K562 (cell line): Measurements from ENCODE around the gene SMG6. TPM values are rescaled to one million over a fixed set of nuclear protein-coding genes. Genes with fewer than 3 reads are reported as not detected.

Experiments used
- ATAC-seq: fragments of 200-7000 bp; cut with Tn5 transposase; 3 replicates; pipeline ENCODE4 v1.9.1; 2020; ENCODE audit warnings: moderate library complexity
- BruUV-seq: library from RNA; stranded (reverse); fragments of 400-500 nt; replicated peaks from 2 replicates; lab custom pipeline; 2021; lab: Mats Ljungman, UMichigan
- CTCF ChIA-PET: fragments of 300-600 bp; formaldehyde crosslinking; extraction: SDS; loops from one replicate; lab custom pipeline; 2021; ENCODE audit warnings: low intra/inter-chr PET ratio; lab: Yijun Ruan, JAX
- POLR2A ChIA-PET: fragments of 300-600, 350-650 bp; sonication (Branson Sonifier 250); formaldehyde crosslinking; extraction: SDS; loops from one replicate; lab custom pipeline; 2021; ENCODE audit warnings: antibody characterized with exemption, inconsistent platforms; lab: Yijun Ruan, JAX
- DNase-seq, 4 experiments: peaks; one replicate each; pipeline versions ENCODE4 v3.0.0 to v3.0.0-alpha.2; 2011 to 2018; ENCODE audit warnings: low spot score in 3 of 4, mixed read lengths in 3 of 4; ENCODE audit errors: extremely low read depth in 1 of 4
- FAIRE-seq: peaks from 2 replicates; lab custom pipeline; 2011; peaks lifted over from hg19 to GRCh38; lab: Jason Lieb, UNC
- H2AFZ ChIP-seq: 2 replicates; pipeline ENCODE4 v1.6.0; 2011; ENCODE audit warnings: low read depth, low read length, control low read depth, inconsistent platforms
- H3K27ac ChIP-seq: fragments of 200-600 bp; 3 replicates; pipeline ENCODE4 v1.8.0; 2011; ENCODE audit warnings: low read depth, mild to moderate bottlenecking, control low read depth, inconsistent platforms, low read length, moderate library complexity, mixed read lengths; ENCODE audit errors: extremely low read depth
- H3K27me3 ChIP-seq, 2 experiments: fragments of 300-600 bp in 1 of 2; 2 replicates in 1 of 2; 3 replicates in 1 of 2; pipeline versions ENCODE4 v1.6.0 to v1.8.0; 2011; ENCODE audit warnings: inconsistent platforms in 2 of 2, low read length in 2 of 2, mild to moderate bottlenecking in 1 of 2, mixed read lengths in 1 of 2, moderate library complexity in 1 of 2; ENCODE audit not compliant: control insufficient read depth in 2 of 2, insufficient read depth in 2 of 2
- H3K36me3 ChIP-seq: fragments of 300-600 bp; 3 replicates; pipeline ENCODE4 v1.8.0; 2011; ENCODE audit warnings: mild to moderate bottlenecking, low read length, inconsistent platforms; ENCODE audit not compliant: control insufficient read depth, insufficient read depth
- H3K4me1 ChIP-seq, 2 experiments: fragments of 200-600 bp in 1 of 2; replicated peaks in 1 of 2; 2 replicates in 1 of 2; 3 replicates in 1 of 2; pipeline versions ENCODE4 v1.5.1 to v1.8.0; 2011; ENCODE audit warnings: inconsistent platforms in 2 of 2, low read length in 2 of 2, mild to moderate bottlenecking in 1 of 2, mixed read lengths in 1 of 2, moderate library complexity in 1 of 2; ENCODE audit not compliant: control insufficient read depth in 2 of 2, insufficient read depth in 2 of 2
- H3K4me2 ChIP-seq: 2 replicates; pipeline ENCODE4 v1.6.1; 2011; ENCODE audit warnings: low read length, control low read depth, inconsistent platforms, mixed read lengths; ENCODE audit not compliant: insufficient read depth
- H3K4me3 ChIP-seq: fragments of 200-600 bp; sonication (generic), shearing (Covaris generic); 2 replicates; pipeline ENCODE4 v1.5.1; 2016; ENCODE audit warnings: control low read depth, inconsistent platforms
- H3K79me2 ChIP-seq: fragments of 200-600 bp; 3 replicates; pipeline ENCODE4 v1.8.0; 2011; ENCODE audit warnings: low read length, inconsistent platforms; ENCODE audit not compliant: control insufficient read depth, insufficient read depth
- H3K9ac ChIP-seq, 2 experiments: 2 replicates each; pipeline versions ENCODE4 v1.6.0 to v1.6.1; 2011; ENCODE audit warnings: low read depth in 2 of 2, low read length in 2 of 2, control low read depth in 1 of 2, inconsistent platforms in 1 of 2, mild to moderate bottlenecking in 1 of 2, mixed read lengths in 1 of 2; ENCODE audit not compliant: insufficient read depth in 1 of 2
- H3K9me1 ChIP-seq: one replicate; pipeline ENCODE4 v1.6.0; 2011; ENCODE audit warnings: inconsistent platforms, mild to moderate bottlenecking, low read length, moderate library complexity; ENCODE audit not compliant: control insufficient read depth, insufficient read depth
- H3K9me3 ChIP-seq: replicated peaks from 2 replicates; pipeline ENCODE4 v1.5.1; 2011; ENCODE audit warnings: low read depth, low read length, inconsistent platforms; ENCODE audit not compliant: control insufficient read depth, insufficient read depth
- H4K20me1 ChIP-seq: replicated peaks from 2 replicates; pipeline ENCODE4 v1.6.1; 2011; ENCODE audit warnings: low read length, inconsistent platforms, mixed read lengths; ENCODE audit not compliant: control insufficient read depth, insufficient read depth
- ARID3B ChIP-seq: fragments of 250-450 bp; sonication (Bioruptor Pico); IDR thresholded peaks from 2 replicates; pipeline ENCODE4 v1.4.0; 2020; ENCODE audit warnings: borderline replicate concordance
- ATF3 ChIP-seq, 2 experiments: fragments of 450-650 bp in 1 of 2; sonication (generic) in 1 of 2; formaldehyde crosslinking in 1 of 2; IDR thresholded peaks in 1 of 2; conservative IDR thresholded peaks in 1 of 2; 2 replicates each; pipeline versions ENCODE4 v1.6.1 to v1.8.1; 2016 to 2023; ENCODE audit warnings: mild to moderate bottlenecking in 2 of 2, moderate library complexity in 2 of 2, inconsistent platforms in 1 of 2, missing genetic modification reagents in 1 of 2
- CEBPG ChIP-seq, 3 experiments: fragments of 200-800 bp in 1 of 3; sonication (Bioruptor generic) in 1 of 3; sonication (generic) in 1 of 3; formaldehyde crosslinking in 1 of 3; IDR thresholded peaks in 2 of 3; conservative IDR thresholded peaks in 1 of 3; 2 replicates each; pipeline versions ENCODE4 v1.6.1 to v1.8.0; 2016 to 2022; ENCODE audit warnings: missing compliant biosample characterization in 2 of 3, missing genetic modification characterization in 2 of 3, mild to moderate bottlenecking in 1 of 3, missing genetic modification reagents in 1 of 3
- HNRNPLL ChIP-seq: fragments of 200-400 bp; formaldehyde crosslinking; IDR thresholded peaks from 2 replicates; pipeline ENCODE4 v1.6.1; 2017; ENCODE audit warnings: low read length, low read depth, mild to moderate bottlenecking; ENCODE audit not compliant: poor library complexity, severe bottlenecking
- ID3 ChIP-seq, 2 experiments: fragments of 250-450 bp in 1 of 2; fragments of 450-650 bp in 1 of 2; sonication (Bioruptor Pico) in 1 of 2; IDR thresholded peaks; 2 replicates each; pipeline versions ENCODE4 v1.6.1 to v1.8.0; 2016 to 2021; ENCODE audit warnings: mild to moderate bottlenecking in 2 of 2, moderate library complexity in 2 of 2, missing compliant biosample characterization in 1 of 2, missing genetic modification characterization in 1 of 2
- NR2C2 ChIP-seq, 2 experiments: fragments of 200-800 bp in 1 of 2; sonication (Bioruptor generic) in 1 of 2; sonication (generic) in 1 of 2; formaldehyde crosslinking in 1 of 2; IDR thresholded peaks; 2 replicates each; pipeline versions ENCODE4 v1.6.1 to v1.8.0; 2016 to 2022; ENCODE audit warnings: mild to moderate bottlenecking in 1 of 2, missing compliant biosample characterization in 1 of 2, missing genetic modification characterization in 1 of 2, missing genetic modification reagents in 1 of 2
- PREB ChIP-seq: sonication (generic); formaldehyde crosslinking; IDR thresholded peaks from 2 replicates; pipeline ENCODE4 v1.8.1; 2023; ENCODE audit warnings: mild to moderate bottlenecking, missing genetic modification reagents
- ZNF592 ChIP-seq: fragments of 450-650 bp; IDR thresholded peaks from 2 replicates; pipeline ENCODE4 v1.6.1; 2017; ENCODE audit warnings: antibody characterized with exemption, mild to moderate bottlenecking
- WGBS: fragments of 100-300 bp; shearing (Covaris generic); methylation state at CpG from one replicate; pipeline ENCODE4 v1.1.6; 2016; ENCODE audit warnings: low coverage, mixed read lengths; ENCODE audit not compliant: insufficient coverage; ENCODE audit errors: missing lambda C conversion rate; 5-methylcytosine and 5-hydroxymethylcytosine counted together
- in situ Hi-C: fragments of 300-500 bp; cut with MboI; formaldehyde crosslinking; loops from 4 replicates; pipeline ENCODE4 v1.15.0; 2018; ENCODE audit warnings: inconsistent platforms, mixed read lengths
- intact Hi-C: fragments of 100-400 bp; cut with micrococcal nuclease; formaldehyde crosslinking; loops from 2 replicates; pipeline ENCODE4 v1.14.2; 2022
- polyA plus RNA-seq, 8 experiments: library from polyadenylated mRNA; depleted of rRNA in 4 of 8; stranded (reverse) in 5 of 8; unstranded in 3 of 8; fragments of >200 nt; fragmentation: Nextera tagmentation in 2 of 8; fragmentation: Illumina TruSeq in 1 of 8; extraction: Ambion mirVana in 2 of 8; extraction: Trizol in 1 of 8; gene quantifications; 2 replicates each; pipeline versions ENCODE4 v1.2.1 to v1.2.3, GENCODE V29; 2011 to 2014; ENCODE audit warnings: inconsistent platforms in 1 of 8, missing spikeins in 1 of 8
- total RNA-seq, 7 experiments: library from RNA; depleted of rRNA in 6 of 7; stranded (reverse); fragments of >200 nt in 6 of 7; fragmentation: Illumina TruSeq in 2 of 7; extraction: Trizol in 2 of 7; gene quantifications; 2 replicates each; pipeline versions ENCODE4 v1.2.1 to v1.2.3, GENCODE V29; 2011 to 2021; ENCODE audit warnings: low replicate concordance in 1 of 7

The SMG6 gene
- total and polyA plus RNA-seq, 9 of the 15 experiments (the other 6 are each of a cell fraction or from before 2014, with no cell fraction given), result 0.44 to 13.9 (median 6.0) TPM

GRCh38 chr17:2282297-2282873 lies 21.2 kb downstream of the SMG6 start:
- no peaks in the 10 kb centered on the region for H3K9me3 ChIP-seq
- BruUV-seq, result no TSS peak
- ATAC-seq, result peak; percentile 87
- no peaks in the 10 kb centered on the region for H3K79me2 ChIP-seq
- peak; percentile 68 for FAIRE-seq
- no peak overlapping the region for H3K4me2 ChIP-seq
- intact Hi-C loops (no loop called here), in situ Hi-C loops (no loop called here)
- peaks cover 49% of the 10 kb centered on the region; the same call in 2 of the 3 replicates for H3K36me3 ChIP-seq
- no peaks in the 10 kb centered on the region for H3K27me3 ChIP-seq
- DNase-seq, result peak; percentile 31 to 62 (median 38)
- H3K4me1 ChIP-seq, result no peaks in the 10 kb centered on the region; a peak in 1 of 5 replicates
- no peak overlapping the region; a peak in 1 of 4 replicates for H3K9ac ChIP-seq
- no peak overlapping the region for H3K4me3 ChIP-seq
- no peaks in the 10 kb centered on the region for H3K9me1 ChIP-seq
- 58% methylated on average over 7 of the region's 7 CpGs for WGBS
- no peak overlapping the region for H2AFZ ChIP-seq
- CTCF ChIA-PET, result interaction anchor here (0.6 to 1.5 kb wide), 4 partner anchors 67 to 229 kb away, joined by 3 to 6 read pairs (median 4); partner anchors contain the start of gene HIC1
- no peak overlapping the region; the same call in 2 of the 3 replicates for H3K27ac ChIP-seq
- H4K20me1 ChIP-seq, result no peaks in the 10 kb centered on the region
- POLR2A ChIA-PET, result interaction anchor here (0.6 to 1.1 kb wide), 3 partner anchors 21 to 199 kb away, joined by 3 to 5 read pairs (median 4); partner anchors contain the start of genes SMG6 and SRR
- no peak for TF ChIP-seq ARID3B (CRISPR knock-in tag)
- no peak for TF ChIP-seq PREB
- TF ChIP-seq ID3 (CRISPR knock-in tag; IDR thresholded peaks at IDR 0.05), result no peak
- 0 out of 2 replicates have a peak, but pooled peaks have one; percentile 46 for TF ChIP-seq ID3 (tag; IDR thresholded peaks at IDR 0.05)
- TF ChIP-seq CEBPG (CRISPR knock-in tag; IDR thresholded peaks at IDR 0.05), result peak; percentile 92
- peak; percentile 57 to 98 for TF ChIP-seq CEBPG (tag; conservative IDR thresholded peaks at IDR 0.05 in 1 of 2, IDR thresholded peaks at IDR 0.05 in 1 of 2)
- no peak for TF ChIP-seq HNRNPLL
- TF ChIP-seq NR2C2 (CRISPR knock-in tag; IDR thresholded peaks at IDR 0.05), result no peak
- TF ChIP-seq NR2C2 (tag; IDR thresholded peaks at IDR 0.05), result peak; percentile 39; the same call in 1 of the 2 replicates
- peak; percentile 47; the same call in 1 of the 2 replicates for TF ChIP-seq ZNF592
- TF ChIP-seq ATF3 (IDR thresholded peaks at IDR 0.05), result peak; percentile 95
- no peak for TF ChIP-seq ATF3 (CRISPR knock-in tag; conservative IDR thresholded peaks at IDR 0.05)
